OCI-LY3 (cell line): ENCODE data around the gene MAP1B.

ENCODE experiments used
- EZH2phosphoT487 ChIP-seq: fragments of 200-600 bp; shearing (Covaris generic); IDR thresholded peaks from 2 replicates; pipeline ENCODE4 v1.6.1; 2018; ENCODE audit warnings: antibody characterized with exemption, mixed run types, low read depth
- TF ChIP-seq, protein P1 (sequence below): fragments of 200-600, 300-600 bp; sonication (generic); IDR thresholded peaks from 2 replicates; pipeline ENCODE4 v1.5.1; 2014; ENCODE audit warnings: antibody characterized with exemption, low read length, low read depth

DNA sequence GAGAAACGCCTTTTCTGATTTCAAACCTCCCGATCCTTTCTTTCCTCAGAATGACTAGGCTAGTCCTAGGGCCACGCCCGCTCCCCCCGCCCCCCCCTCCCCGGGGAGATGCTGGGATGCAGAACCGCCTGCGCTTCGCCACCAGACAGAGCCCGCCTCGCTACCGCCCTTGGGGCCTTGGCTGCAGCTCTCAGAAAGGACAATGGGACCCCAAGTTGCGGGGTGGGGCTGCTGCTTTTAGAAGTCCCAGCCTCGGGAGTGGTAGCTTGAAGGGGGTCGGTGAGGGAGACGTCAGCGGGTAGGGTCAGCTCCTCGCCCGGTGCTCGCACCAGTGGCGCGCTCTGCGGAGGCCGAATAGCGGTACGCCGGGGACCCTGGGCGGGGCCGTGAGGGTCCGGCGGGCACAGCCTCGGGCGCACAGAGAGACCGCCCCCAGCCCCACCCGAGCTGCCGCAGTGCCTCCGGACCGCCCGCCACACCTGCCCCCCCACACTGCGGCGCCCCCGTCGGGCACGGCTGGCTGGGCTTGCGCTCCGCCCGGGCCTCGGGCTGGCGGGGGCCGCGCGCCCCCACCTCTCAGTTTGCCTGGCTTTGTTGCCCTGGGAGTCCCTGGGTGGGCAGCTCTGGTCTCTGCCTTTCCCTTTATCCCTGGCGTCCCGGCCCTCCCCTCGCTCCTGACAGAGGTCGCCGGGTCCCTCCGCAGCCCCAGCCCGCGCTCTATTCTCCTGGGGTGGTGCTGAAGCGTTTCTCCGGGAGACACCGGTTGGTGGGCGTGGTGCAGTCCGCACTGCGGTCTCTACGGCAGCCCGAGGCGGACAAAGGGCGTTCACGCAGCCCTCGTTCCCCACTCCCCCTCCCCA is 1.2 kb downstream of the MAP1B start:
- TF ChIP-seq, protein P1, sequence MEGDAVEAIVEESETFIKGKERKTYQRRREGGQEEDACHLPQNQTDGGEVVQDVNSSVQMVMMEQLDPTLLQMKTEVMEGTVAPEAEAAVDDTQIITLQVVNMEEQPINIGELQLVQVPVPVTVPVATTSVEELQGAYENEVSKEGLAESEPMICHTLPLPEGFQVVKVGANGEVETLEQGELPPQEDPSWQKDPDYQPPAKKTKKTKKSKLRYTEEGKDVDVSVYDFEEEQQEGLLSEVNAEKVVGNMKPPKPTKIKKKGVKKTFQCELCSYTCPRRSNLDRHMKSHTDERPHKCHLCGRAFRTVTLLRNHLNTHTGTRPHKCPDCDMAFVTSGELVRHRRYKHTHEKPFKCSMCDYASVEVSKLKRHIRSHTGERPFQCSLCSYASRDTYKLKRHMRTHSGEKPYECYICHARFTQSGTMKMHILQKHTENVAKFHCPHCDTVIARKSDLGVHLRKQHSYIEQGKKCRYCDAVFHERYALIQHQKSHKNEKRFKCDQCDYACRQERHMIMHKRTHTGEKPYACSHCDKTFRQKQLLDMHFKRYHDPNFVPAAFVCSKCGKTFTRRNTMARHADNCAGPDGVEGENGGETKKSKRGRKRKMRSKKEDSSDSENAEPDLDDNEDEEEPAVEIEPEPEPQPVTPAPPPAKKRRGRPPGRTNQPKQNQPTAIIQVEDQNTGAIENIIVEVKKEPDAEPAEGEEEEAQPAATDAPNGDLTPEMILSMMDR: no peak
- no peak for TF ChIP-seq EZH2phosphoT487
